ENCODE results near the gene NDFIP1. TPM values are rescaled to one million over a fixed set of nuclear protein-coding genes. Genes with fewer than 3 reads are reported as not detected.
A peak's percentile ranks its signal among the peaks of the same experiment; 100 is the strongest.
"Not testable (repeated sequence)": the region's sequence is repeated elsewhere in the genome, so short reads cannot be mapped to it uniquely, and the experiment has no call there.

NDFIP1 gene
- total and polyA plus RNA-seq, 2 experiments from 2014 or later, result 55.2 to 75.3 TPM

GRCh38 chr5:142152384-142152732 is 43.8 kb downstream of the NDFIP1 start:
- peak; percentile 21 for DNase-seq
- Histone ChIP-seq H3K36me3 (ENCODE audit: low read depth) (peaks cover 19% of the 10 kb centered on the region), H3K4me1 (ENCODE audit: insufficient read depth) (peaks cover 8% of the 10 kb centered on the region), H3K27me3 (replicated peaks; ENCODE audit: insufficient read depth) (no peaks in the 10 kb centered on the region), H3K79me2 (ENCODE audit: insufficient read depth) (no peaks in the 10 kb centered on the region; the same call in 1 of the 2 replicates), H4K20me1 (ENCODE audit: insufficient read depth) (no peaks in the 10 kb centered on the region), H3K27ac (no peak overlapping the region), H3K9me2 (ENCODE audit: insufficient read depth) (no peaks in the 10 kb centered on the region), H3K4me2 (ENCODE audit: unreplicated experiment) (no peak overlapping the region), H3F3A (ENCODE audit: insufficient read depth) (peaks cover 21% of the 10 kb centered on the region), H3K9ac (no peak overlapping the region), H3K9me3 (ENCODE audit: low read depth) (no peaks in the 10 kb centered on the region), H3K4me3 (no peak overlapping the region), H2AFZ (no peak overlapping the region)
- TF ChIP-seq EZH2 (IDR thresholded peaks at IDR 0.05; ENCODE audit: insufficient read depth, poor library complexity, severe bottlenecking) (no peak), EZH2phosphoT487 (IDR thresholded peaks at IDR 0.05; ENCODE audit: insufficient read depth, low read depth) (no peak)
- in situ Hi-C loops (cut with MboI), result loop anchor here (5.0 to 25.0 kb wide), 3 partner anchors 400 to 735 kb away; partner anchors contain the start of gene FGF1
- WGBS, 2 experiments (ENCODE audit: low coverage in 1 of 2, low lambda C conversion rate in 2 of 2, missing lambda C conversion rate in 2 of 2), result 40 to 49% methylated on average over 1 of the region's 1 CpG

DNA sequence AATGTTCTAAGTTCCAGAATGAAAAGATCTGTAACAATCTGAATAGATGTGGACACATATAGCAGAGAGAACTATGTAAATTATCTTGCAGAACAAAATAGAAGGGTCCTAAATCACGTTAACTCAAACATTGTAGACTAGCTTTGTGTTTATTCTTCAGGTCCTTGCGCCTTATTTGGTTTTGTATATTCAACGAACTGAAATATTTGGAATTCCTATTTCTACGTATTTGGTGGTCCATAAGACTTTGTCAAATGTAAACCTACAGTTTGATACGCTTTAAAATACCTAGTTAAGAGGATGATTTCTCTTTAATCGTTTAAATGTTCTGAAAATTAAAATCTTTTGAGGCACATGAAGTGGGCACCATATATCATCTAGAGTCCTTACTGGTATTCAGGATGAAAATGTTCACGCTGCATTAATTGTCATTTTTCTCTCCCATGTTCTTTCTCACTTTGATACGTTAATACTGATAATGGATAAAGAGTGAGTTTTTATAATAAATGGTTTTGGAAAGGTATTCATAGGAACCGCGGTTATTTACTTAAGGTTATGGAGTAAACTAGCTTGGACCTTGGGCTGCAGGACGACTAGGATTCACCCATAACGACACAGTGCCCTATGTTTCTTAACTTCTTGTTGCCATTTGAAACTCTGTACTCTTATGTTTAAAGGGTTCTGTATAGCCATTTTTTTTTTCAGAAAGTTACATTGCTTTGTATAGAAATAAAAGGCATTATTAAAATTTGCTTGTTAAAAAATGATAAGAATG is 45.3 kb downstream of the NDFIP1 start:
- in situ Hi-C loops (cut with MboI), result loop anchor here (5.0 to 25.0 kb wide), 3 partner anchors 398 to 733 kb away; partner anchors contain the start of gene FGF1
- Histone ChIP-seq H3K4me3 (no peak overlapping the region), H3K9ac (no peak overlapping the region), H2AFZ (no peak overlapping the region), H3K36me3 (ENCODE audit: low read depth) (peaks cover 15% of the 10 kb centered on the region; the same call in 1 of the 2 replicates), H3K27me3 (replicated peaks; ENCODE audit: insufficient read depth) (no peaks in the 10 kb centered on the region), H3K4me2 (ENCODE audit: unreplicated experiment) (no peak overlapping the region), H3K9me2 (ENCODE audit: insufficient read depth) (no peaks in the 10 kb centered on the region), H3K9me3 (ENCODE audit: low read depth) (no peaks in the 10 kb centered on the region), H3K27ac (no peak overlapping the region), H3K79me2 (ENCODE audit: insufficient read depth) (no peaks in the 10 kb centered on the region; the same call in 1 of the 2 replicates), H3F3A (ENCODE audit: insufficient read depth) (peaks cover 21% of the 10 kb centered on the region), H3K4me1 (ENCODE audit: insufficient read depth) (peaks cover 8% of the 10 kb centered on the region), H4K20me1 (ENCODE audit: insufficient read depth) (no peaks in the 10 kb centered on the region)
- WGBS, 2 experiments (ENCODE audit: low coverage in 1 of 2, low lambda C conversion rate in 2 of 2, missing lambda C conversion rate in 2 of 2), result 96 to 99% methylated on average over 12 of the region's 12 CpGs
- no peak for DNase-seq
- TF ChIP-seq EZH2 (IDR thresholded peaks at IDR 0.05; ENCODE audit: insufficient read depth, poor library complexity, severe bottlenecking) (no peak), EZH2phosphoT487 (IDR thresholded peaks at IDR 0.05; ENCODE audit: insufficient read depth, low read depth) (no peak)

DNA sequence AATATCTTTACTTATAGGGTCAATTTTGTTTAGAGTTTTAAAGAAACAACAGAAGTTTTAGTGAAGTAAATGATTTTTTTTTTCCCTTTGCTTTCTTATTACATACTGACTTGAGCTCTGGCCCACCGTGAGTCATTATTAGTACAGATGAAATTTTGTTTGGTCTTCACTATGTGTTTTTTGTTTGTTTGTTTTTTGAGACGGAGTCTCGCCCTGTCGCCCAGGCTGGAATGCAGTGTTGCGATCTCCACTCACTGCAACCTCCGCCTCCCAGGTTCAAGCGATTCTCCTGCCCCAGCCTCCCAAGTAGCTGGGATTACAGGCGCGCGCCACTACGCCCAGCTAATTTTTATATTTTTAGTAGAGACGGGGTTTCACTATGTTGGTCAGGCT is 45.9 kb downstream of the NDFIP1 start:
- not testable (repeated sequence) for H3K27me3 ChIP-seq (replicated peaks; ENCODE audit: insufficient read depth); H4K20me1 ChIP-seq (ENCODE audit: insufficient read depth); H3K4me1 ChIP-seq (ENCODE audit: insufficient read depth); H3K9ac ChIP-seq; H3K4me3 ChIP-seq; H2AFZ ChIP-seq; H3K9me3 ChIP-seq (ENCODE audit: low read depth); H3K79me2 ChIP-seq (ENCODE audit: insufficient read depth); H3K4me2 ChIP-seq (ENCODE audit: unreplicated experiment); DNase-seq; H3K9me2 ChIP-seq (ENCODE audit: insufficient read depth); H3K27ac ChIP-seq
- peaks cover 15% of the 10 kb centered on the region; the same call in 1 of the 2 replicates for H3K36me3 ChIP-seq (ENCODE audit: low read depth)
- in situ Hi-C loops (cut with MboI), result loop anchor here (5.0 to 25.0 kb wide), 3 partner anchors 398 to 733 kb away; partner anchors contain the start of gene FGF1
- WGBS, 2 experiments (ENCODE audit: low coverage in 1 of 2, low lambda C conversion rate in 2 of 2, missing lambda C conversion rate in 2 of 2), result 97 to 98% methylated on average over 12 of the region's 12 CpGs
- peaks cover 21% of the 10 kb centered on the region for H3F3A ChIP-seq (ENCODE audit: insufficient read depth)

GRCh38 chr5:142156839-142157463 is 48.4 kb downstream of the NDFIP1 start:
- Histone ChIP-seq H3K27ac (no peak overlapping the region), H3K79me2 (ENCODE audit: insufficient read depth) (no peaks in the 10 kb centered on the region; the same call in 1 of the 2 replicates), H3K4me1 (ENCODE audit: insufficient read depth) (no peaks in the 10 kb centered on the region), H2AFZ (no peak overlapping the region), H3K4me2 (ENCODE audit: unreplicated experiment) (no peak overlapping the region), H3K9ac (no peak overlapping the region), H4K20me1 (ENCODE audit: insufficient read depth) (no peaks in the 10 kb centered on the region), H3F3A (ENCODE audit: insufficient read depth) (peaks cover 5% of the 10 kb centered on the region; the same call in 1 of the 2 replicates), H3K27me3 (replicated peaks; ENCODE audit: insufficient read depth) (no peaks in the 10 kb centered on the region), H3K36me3 (ENCODE audit: low read depth) (peaks cover 15% of the 10 kb centered on the region; the same call in 1 of the 2 replicates), H3K9me3 (ENCODE audit: low read depth) (no peaks in the 10 kb centered on the region), H3K4me3 (no peak overlapping the region), H3K9me2 (ENCODE audit: insufficient read depth) (no peaks in the 10 kb centered on the region)
- TF ChIP-seq EZH2phosphoT487 (IDR thresholded peaks at IDR 0.05; ENCODE audit: insufficient read depth, low read depth) (no peak), EZH2 (IDR thresholded peaks at IDR 0.05; ENCODE audit: insufficient read depth, poor library complexity, severe bottlenecking) (no peak)
- in situ Hi-C loops (cut with MboI), result loop anchor here (25.0 kb wide), 2 partner anchors 530 to 730 kb away; partner anchors contain the start of gene FGF1
- no peak for DNase-seq
- 82% methylated on average over 5 of the region's 5 CpGs for WGBS, 2 experiments (ENCODE audit: low coverage in 1 of 2, low lambda C conversion rate in 2 of 2, missing lambda C conversion rate in 2 of 2)
